Gastroesophageal sphincter (tissue), 3 donors: ENCODE results near the gene AXDND1.

Experiments used
- CTCF ChIP-seq, 4 experiments: fragments of 200-600 bp in 2 of 4; fragments of 450-650 bp in 2 of 4; sonication (generic) in 1 of 4; IDR thresholded peaks; one replicate each; pipeline ENCODE4 v1.5.1; 2017 to 2019; ENCODE audit warnings: antibody characterized with exemption in 4 of 4, mild to moderate bottlenecking in 2 of 4, moderate library complexity in 2 of 4
- EP300 ChIP-seq: sonication (generic); formaldehyde crosslinking; IDR thresholded peaks from one replicate; pipeline ENCODE4 v1.6.1; 2017; ENCODE audit warnings: antibody characterized with exemption, mild to moderate bottlenecking
- POLR2A ChIP-seq, 2 donors: fragments of 450-650 bp; IDR thresholded peaks; one replicate each; pipeline ENCODE4 v1.6.1; 2017; ENCODE audit warnings: antibody characterized with exemption in 2 of 2, mild to moderate bottlenecking in 2 of 2, moderate library complexity in 1 of 2
- POLR2AphosphoS5 ChIP-seq: sonication (generic); formaldehyde crosslinking; IDR thresholded peaks from one replicate; pipeline ENCODE4 v1.6.1; 2017; ENCODE audit warnings: antibody characterized with exemption

- TF ChIP-seq POLR2A (IDR thresholded peaks at IDR 0.05) = no peak
- no peak for TF ChIP-seq EP300
- TF ChIP-seq CTCF (IDR thresholded peaks at IDR 0.05) = no peak
- no peak for TF ChIP-seq POLR2AphosphoS5
Observed at GRCh38 chr1:179509384-179509783, 143.6 kb downstream of the AXDND1 start.
